DND-41 (cell line): ENCODE measurements around the gene TCF7L1.

Source experiments
- ATAC-seq: fragments of 200-7000 bp; cut with Tn5 transposase; 3 replicates; pipeline ENCODE4 v1.9.1; 2021; ENCODE audit warnings: low read depth; ENCODE audit not compliant: insufficient read depth
- DNase-seq: peaks from one replicate; pipeline ENCODE4 v3.0.0-alpha.2; 2020
- H2AFZ ChIP-seq: 2 replicates; pipeline ENCODE4 v1.6.0; 2012; ENCODE audit warnings: low read depth, low read length
- H3K27ac ChIP-seq: 2 replicates; pipeline ENCODE4 v1.5.1; 2012; ENCODE audit warnings: low read length, inconsistent platforms
- H3K27me3 ChIP-seq: fragments of 200-600 bp; sonication (generic); 2 replicates; pipeline ENCODE4 v1.6.0; 2012; ENCODE audit warnings: low read length, mild to moderate bottlenecking, inconsistent platforms; ENCODE audit not compliant: insufficient read depth, poor library complexity
- H3K36me3 ChIP-seq: 2 replicates; pipeline ENCODE4 v1.5.1; 2012; ENCODE audit warnings: low read length, inconsistent platforms; ENCODE audit not compliant: insufficient read depth
- H3K4me1 ChIP-seq: 2 replicates; pipeline ENCODE4 v1.5.1; 2012; ENCODE audit warnings: mild to moderate bottlenecking, low read length; ENCODE audit not compliant: insufficient read depth
- H3K4me2 ChIP-seq: 2 replicates; pipeline ENCODE4 v1.6.0; 2012; ENCODE audit warnings: mild to moderate bottlenecking, moderate library complexity, low read length, inconsistent platforms; ENCODE audit not compliant: insufficient read depth
- H3K4me3 ChIP-seq, 2 experiments: fragments of 200-600 bp in 1 of 2; shearing (Covaris generic) in 1 of 2; 2 replicates each; pipeline ENCODE4 v1.5.1; 2012 to 2016; ENCODE audit warnings: inconsistent platforms in 2 of 2, low read length in 2 of 2, mild to moderate bottlenecking in 2 of 2, low read depth in 1 of 2, moderate library complexity in 1 of 2
- H3K79me2 ChIP-seq: 2 replicates; pipeline ENCODE4 v1.6.0; 2012; ENCODE audit warnings: low read length, inconsistent platforms; ENCODE audit not compliant: insufficient read depth
- H3K9ac ChIP-seq: 2 replicates; pipeline ENCODE4 v1.6.0; 2012; ENCODE audit warnings: low read depth, mild to moderate bottlenecking, inconsistent platforms, low read length, moderate library complexity
- H3K9me3 ChIP-seq: 2 replicates; pipeline ENCODE4 v1.5.1; 2012; ENCODE audit warnings: low read length, moderate library complexity, mild to moderate bottlenecking, inconsistent platforms; ENCODE audit not compliant: insufficient read depth, severe bottlenecking
- H4K20me1 ChIP-seq: 2 replicates; pipeline ENCODE4 v1.6.0; 2012; ENCODE audit warnings: low read length; ENCODE audit not compliant: insufficient read depth
- EZH2 ChIP-seq: IDR thresholded peaks from 3 replicates; pipeline ENCODE4 v1.6.1; 2012; ENCODE audit warnings: borderline replicate concordance, low read depth, mild to moderate bottlenecking, moderate library complexity, low read length, inconsistent platforms; ENCODE audit not compliant: severe bottlenecking
- TF ChIP-seq, protein P1 (sequence below): IDR thresholded peaks from 2 replicates; pipeline ENCODE4 v1.5.1; 2012; ENCODE audit warnings: borderline replicate concordance, low read length, moderate library complexity, mild to moderate bottlenecking; ENCODE audit not compliant: poor library complexity, severe bottlenecking; ENCODE audit errors: extremely low read depth

TCF7L1 gene

DNA sequence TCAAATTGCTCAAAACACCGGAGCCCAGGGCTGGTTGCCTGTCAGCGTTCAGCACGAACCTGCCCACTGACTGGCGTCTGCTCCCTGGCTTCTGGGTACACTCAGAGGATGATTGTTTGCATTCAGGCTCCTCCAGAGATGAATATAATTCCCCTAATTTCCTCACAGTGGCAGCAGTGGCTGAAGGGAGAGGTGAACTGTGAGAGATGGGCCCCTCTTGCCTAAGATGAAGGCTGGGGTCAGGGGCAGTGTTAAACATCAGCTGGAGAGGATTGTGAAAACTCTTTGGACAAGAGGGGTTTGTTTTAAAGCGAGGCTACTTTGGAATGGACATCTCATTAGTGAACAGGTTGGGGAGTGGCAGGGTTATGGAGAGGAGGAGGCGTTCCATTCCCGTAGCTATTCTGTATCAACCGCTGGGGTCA lies 31.0 kb downstream of the TCF7L1 start:
- Histone ChIP-seq H2AFZ (no peak overlapping the region), H3K36me3 (no peaks in the 10 kb centered on the region), H3K4me2 (no peak overlapping the region), H3K27ac (no peak overlapping the region), H3K27me3 (peaks cover 19% of the 10 kb centered on the region), H4K20me1 (no peaks in the 10 kb centered on the region; the same call in 1 of the 2 replicates), H3K4me1 (no peaks in the 10 kb centered on the region), H3K4me3 (no peak overlapping the region), H3K9me3 (no peaks in the 10 kb centered on the region), H3K79me2 (no peaks in the 10 kb centered on the region), H3K9ac (no peak overlapping the region)
- DNase-seq = no peak
- no peak for TF ChIP-seq EZH2
- TF ChIP-seq, protein P1, sequence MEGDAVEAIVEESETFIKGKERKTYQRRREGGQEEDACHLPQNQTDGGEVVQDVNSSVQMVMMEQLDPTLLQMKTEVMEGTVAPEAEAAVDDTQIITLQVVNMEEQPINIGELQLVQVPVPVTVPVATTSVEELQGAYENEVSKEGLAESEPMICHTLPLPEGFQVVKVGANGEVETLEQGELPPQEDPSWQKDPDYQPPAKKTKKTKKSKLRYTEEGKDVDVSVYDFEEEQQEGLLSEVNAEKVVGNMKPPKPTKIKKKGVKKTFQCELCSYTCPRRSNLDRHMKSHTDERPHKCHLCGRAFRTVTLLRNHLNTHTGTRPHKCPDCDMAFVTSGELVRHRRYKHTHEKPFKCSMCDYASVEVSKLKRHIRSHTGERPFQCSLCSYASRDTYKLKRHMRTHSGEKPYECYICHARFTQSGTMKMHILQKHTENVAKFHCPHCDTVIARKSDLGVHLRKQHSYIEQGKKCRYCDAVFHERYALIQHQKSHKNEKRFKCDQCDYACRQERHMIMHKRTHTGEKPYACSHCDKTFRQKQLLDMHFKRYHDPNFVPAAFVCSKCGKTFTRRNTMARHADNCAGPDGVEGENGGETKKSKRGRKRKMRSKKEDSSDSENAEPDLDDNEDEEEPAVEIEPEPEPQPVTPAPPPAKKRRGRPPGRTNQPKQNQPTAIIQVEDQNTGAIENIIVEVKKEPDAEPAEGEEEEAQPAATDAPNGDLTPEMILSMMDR = no peak
- ATAC-seq = no peak

DNA sequence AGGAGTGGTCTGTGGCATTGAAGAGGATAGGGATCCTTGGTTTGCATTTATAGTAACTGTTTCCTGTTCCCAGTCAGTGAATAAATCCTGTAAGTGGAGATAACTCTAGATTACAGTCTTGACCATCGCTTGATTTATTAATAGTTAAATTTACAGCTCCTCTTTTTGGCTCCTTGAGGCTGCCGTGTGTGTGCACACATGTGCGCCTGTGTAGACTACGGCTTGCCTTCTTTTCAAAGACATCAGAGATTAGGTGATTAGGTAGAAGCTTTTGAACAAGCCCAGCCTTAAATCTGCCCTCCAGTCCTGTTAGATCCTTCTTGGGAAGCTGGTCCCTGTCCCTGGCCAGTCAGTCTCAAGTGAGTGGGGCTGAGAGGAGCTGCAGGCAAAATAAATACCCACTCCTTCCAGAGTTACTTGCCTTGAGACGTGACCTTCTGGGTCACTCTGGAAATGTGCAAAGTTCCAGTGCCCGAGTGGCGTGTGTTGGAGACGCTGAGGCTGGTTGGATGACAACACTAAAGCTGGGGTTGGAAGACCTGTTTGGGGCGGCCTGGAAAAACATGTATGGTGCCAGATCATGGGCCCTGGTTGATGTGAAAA lies 32.0 kb downstream of the TCF7L1 start:
- peaks cover 17% of the 10 kb centered on the region for H3K27me3 ChIP-seq
- H3K4me2 ChIP-seq = no peak overlapping the region
- H3K9ac ChIP-seq = no peak overlapping the region
- no peaks in the 10 kb centered on the region; the same call in 1 of the 2 replicates for H4K20me1 ChIP-seq
- H3K9me3 ChIP-seq = no peaks in the 10 kb centered on the region
- no peak overlapping the region for H2AFZ ChIP-seq
- H3K4me1 ChIP-seq = no peaks in the 10 kb centered on the region
- no peaks in the 10 kb centered on the region for H3K79me2 ChIP-seq
- DNase-seq = no peak
- no peak for TF ChIP-seq EZH2
- TF ChIP-seq, protein P1 = no peak
- H3K27ac ChIP-seq = no peak overlapping the region
- no peaks in the 10 kb centered on the region for H3K36me3 ChIP-seq
- no peak overlapping the region for H3K4me3 ChIP-seq
- ATAC-seq = no peak

DNA sequence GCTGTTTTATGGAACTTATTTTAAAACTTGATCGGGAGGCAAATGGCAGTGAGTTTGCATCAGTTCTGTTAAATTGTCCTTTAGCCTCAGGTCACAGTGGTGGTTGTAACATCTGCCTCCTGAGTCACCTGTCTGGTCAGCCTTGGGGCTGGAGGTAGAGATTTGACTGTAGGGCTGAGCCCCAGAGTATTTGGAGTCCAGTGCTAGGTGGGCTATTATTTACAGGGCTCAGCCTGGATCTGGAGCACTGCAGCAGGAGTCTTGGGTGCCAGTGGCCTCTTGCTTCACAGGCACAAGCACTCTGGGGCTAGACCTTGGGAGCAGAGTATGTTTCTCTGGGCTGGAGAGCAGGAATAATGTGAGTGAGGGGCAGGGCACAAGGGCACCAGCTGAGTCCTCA lies 32.8 kb downstream of the TCF7L1 start:
- ATAC-seq (no peak), DNase-seq (no peak)
- H3K4me3 ChIP-seq = no peak overlapping the region
- TF ChIP-seq, protein P1 = no peak
- TF ChIP-seq EZH2 = no peak
- H4K20me1 ChIP-seq = no peaks in the 10 kb centered on the region; the same call in 1 of the 2 replicates
- no peak overlapping the region for H3K27ac ChIP-seq
- H2AFZ ChIP-seq = no peak overlapping the region
- no peak overlapping the region for H3K4me2 ChIP-seq
- no peaks in the 10 kb centered on the region for H3K4me1 ChIP-seq
- H3K79me2 ChIP-seq = no peaks in the 10 kb centered on the region
- no peak overlapping the region for H3K9ac ChIP-seq
- H3K36me3 ChIP-seq = no peaks in the 10 kb centered on the region
- H3K9me3 ChIP-seq = no peaks in the 10 kb centered on the region
- peaks cover 17% of the 10 kb centered on the region for H3K27me3 ChIP-seq

DNA sequence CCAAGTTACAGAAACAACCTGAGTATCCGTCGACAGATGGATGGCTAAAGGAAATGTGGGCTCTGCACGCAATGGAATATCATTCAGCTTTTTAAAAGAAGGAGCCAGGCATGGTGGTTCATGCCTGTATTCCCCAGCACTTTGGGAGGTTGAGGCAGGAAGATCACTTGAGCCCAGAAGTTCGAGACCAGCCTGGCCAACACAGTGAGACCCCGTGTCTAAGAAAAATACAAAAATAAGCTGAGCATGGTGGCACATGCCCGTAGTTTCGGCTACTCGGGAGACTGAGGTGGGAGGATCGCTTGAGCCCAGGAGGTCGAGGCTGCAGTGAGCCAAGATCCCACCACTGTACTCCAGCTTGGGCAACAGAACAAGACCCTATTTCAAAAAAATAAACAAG lies 34.3 kb downstream of the TCF7L1 start:
- Histone ChIP-seq H3K9me3 (no peaks in the 10 kb centered on the region), H3K9ac (no peak overlapping the region), H3K4me1 (no peaks in the 10 kb centered on the region), H3K4me2 (no peak overlapping the region), H3K79me2 (no peaks in the 10 kb centered on the region), H3K36me3 (no peaks in the 10 kb centered on the region), H3K4me3 (no peak overlapping the region), H2AFZ (no peak overlapping the region), H3K27me3 (peaks cover 14% of the 10 kb centered on the region), H4K20me1 (no peaks in the 10 kb centered on the region; the same call in 1 of the 2 replicates), H3K27ac (no peak overlapping the region)
- no peak for ATAC-seq
- no peak for DNase-seq
- TF ChIP-seq EZH2 = no peak
- TF ChIP-seq, protein P1 = no peak
